ENCODE measurements around the gene TSACC.
A peak's percentile ranks its signal among the peaks of the same experiment; 100 is the strongest.
"Not testable (repeated sequence)": the region's sequence is repeated elsewhere in the genome, so short reads cannot be mapped to it uniquely, and the experiment has no call there.

Gene TSACC

GRCh38 chr1:156347331-156347730, 9.0 kb downstream of the TSACC start:
- no peak for DNase-seq

GRCh38 chr1:156352481-156352880, 14.2 kb downstream of the TSACC start:
- DNase-seq, result not testable (repeated sequence)

GRCh38 chr1:156356262-156356874, 18.0 kb downstream of the TSACC start:
- DNase-seq, result no peak

GRCh38 chr1:156356875-156357534, 18.7 kb downstream of the TSACC start:
- peak; percentile 73 for DNase-seq

- DNase-seq, result no peak
Measured at GRCh38 chr1:156357977-156358376, 19.7 kb downstream of the TSACC start.

DNA sequence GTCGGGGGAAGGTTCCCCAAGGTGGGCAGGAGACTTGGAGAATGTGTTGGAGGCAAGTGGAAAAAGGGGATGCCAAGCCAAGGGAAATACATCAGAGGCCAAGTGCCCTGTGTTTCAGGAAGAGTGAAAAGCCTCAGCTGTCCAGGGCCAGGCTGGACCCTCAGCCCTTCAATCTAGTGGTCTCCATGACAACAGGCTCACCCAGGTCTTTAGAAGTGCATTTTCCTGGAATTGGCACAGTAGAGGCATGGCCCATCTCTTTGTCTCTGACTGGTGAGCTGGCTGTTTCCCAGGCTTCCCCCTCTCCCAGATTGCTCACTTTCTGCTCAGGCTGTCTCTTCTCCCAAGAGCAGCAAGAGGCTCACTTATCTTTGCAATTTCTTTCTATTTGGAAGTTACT, 20.3 kb downstream of the TSACC start:
- no peak for DNase-seq

DNA sequence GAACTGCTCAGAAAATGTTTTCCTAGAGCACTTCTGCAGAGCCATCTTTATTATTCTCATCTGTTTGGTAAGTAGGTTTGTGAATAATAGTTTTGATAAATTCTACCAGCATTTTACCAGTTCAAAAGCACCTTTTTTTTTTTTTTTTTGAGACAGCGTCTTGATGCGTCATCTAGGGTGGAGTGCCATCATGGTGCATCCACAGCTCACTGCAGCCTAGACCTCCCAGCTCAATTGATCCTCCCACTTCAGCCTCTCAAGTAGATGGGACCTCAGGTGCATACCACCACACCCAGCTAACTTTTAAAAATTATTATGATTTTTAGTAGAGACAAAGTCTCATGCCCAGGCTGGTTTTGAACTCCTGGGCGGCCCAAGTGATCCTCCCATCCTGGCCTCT, 20.9 kb downstream of the TSACC start:
- no peak for DNase-seq

DNA sequence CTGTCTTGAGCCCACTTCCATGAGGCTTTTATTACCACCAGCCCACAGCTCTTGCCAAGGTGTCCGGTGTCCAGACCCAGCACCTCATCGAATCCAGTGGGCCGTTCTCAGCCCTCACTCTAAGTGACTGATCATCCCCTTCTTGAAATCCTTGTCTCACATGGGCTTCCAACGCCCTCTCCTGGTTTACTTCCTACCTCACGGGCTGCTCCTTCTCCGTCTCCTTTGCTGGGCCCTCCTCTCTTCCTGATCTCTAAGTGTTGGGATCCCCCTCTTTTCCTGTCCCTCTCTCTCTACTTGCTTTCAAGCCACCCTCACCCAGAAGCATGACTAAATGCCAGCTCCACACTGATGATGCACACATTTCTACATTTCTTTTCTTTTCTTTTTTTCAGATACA, 21.6 kb downstream of the TSACC start:
- no peak for DNase-seq

DNA sequence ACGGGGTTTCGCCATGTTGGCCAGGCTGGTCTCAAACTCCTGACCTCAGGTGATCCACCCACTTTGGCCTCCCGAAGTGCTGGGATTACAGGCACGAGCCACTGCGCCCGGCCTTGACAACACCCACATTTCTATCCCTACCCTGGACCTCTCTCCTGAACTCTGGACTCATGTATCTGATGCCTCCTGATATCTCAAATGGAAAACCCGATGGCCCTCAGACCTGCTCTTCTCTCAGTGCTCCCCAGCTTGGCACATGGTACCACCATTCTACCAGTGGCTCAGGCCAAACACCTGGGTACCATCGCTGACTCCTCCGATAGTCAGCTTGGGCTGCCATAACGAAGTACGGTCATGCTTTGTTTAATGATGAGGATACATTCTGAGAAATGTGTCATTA, 22.2 kb downstream of the TSACC start:
- no peak for DNase-seq

DNA sequence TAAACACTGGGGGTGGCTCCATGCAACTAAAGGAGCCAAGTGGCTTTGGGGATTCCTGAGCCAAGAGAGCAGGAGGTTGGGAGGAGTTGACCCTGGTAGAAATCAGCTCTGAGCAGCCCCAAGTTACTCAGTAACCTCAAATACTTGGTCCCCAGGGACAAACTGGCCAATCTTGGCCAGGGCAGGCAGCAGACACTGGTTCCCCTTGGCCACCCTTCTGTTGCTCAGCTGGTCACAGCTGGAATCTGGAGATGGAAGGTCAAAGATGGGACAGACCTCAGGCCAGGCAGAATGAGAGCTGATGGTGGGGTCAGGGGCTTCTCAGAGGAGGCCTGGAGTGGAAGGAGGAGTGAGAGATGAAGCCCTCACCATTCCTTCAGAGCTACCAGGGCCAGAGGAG, 27.4 kb downstream of the TSACC start:
- DNase-seq, result no peak

DNA sequence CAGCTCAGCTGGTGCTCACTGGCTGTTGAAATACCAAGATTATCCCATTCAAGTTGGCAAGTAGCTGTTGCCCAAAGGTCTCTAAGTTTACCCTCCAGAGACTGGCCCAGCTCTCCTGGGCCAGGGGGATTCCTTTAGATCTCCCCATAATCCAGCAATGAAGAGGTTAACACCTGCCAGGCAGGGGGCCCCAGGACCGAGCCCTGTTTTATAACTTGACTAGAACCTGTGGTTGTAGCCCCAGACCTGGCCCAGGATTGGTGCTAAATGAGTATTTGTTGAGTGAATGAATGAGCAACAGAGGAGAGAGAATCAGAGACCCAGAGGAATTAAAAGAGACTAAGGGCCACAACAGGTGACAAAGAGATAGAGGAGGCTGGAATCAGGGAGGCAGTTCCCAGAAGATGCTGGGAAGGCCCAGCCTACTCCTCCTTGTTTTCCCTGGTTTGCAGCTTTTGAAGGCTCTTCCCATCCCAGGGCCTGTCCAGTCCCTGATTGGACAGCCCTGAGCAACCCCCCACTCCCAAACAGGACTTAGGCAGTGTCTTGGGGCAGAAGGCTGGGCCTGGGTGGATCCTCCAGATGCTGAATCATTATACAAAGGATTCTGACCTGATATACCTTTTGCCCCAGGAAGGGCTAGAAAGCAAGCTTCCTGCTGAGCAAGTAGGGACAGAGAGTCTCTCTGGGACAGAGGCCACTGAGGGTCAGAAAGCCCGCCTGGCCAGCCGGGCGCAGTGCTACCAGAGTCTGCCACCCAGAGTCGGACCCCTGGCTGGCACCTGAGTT, 28.2 kb downstream of the TSACC start:
- no peak for DNase-seq

DNA sequence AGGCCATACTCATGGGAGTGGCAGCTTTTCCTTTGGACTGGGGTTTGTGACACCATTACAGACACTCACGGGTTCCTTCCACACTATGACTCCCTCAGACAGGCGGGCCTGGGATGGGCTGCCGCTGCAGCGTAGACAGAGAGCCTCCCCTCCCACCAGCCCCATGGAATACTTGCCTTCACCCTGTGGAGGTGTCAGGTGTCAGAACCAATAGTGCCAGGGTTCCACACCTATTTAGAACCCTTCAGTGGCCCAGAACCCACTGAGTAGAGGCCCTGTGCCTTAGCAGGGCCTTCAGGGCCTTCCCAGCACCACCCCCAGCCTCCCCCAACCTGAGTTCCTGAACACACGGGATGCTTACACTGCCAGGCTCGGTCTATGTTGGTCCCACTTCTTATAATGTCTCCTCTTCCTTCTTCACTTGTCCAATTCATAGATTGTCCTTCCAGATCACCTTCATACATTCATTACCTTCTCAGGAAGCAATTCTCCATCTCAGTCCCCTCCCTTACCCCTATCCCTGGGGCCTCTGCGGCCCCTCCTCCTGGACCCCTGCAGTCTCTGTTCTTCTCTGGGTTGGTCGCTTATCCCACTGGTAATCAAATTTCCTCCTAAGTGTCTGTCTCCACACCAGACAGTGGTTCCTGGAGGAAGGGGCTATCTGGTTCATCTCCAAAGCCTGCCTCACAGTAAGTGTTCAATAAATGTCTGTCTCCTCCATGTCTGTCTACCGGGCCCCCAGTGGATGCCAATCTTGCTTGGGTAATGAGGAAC, 29.2 kb downstream of the TSACC start:
- no peak for DNase-seq

DNA sequence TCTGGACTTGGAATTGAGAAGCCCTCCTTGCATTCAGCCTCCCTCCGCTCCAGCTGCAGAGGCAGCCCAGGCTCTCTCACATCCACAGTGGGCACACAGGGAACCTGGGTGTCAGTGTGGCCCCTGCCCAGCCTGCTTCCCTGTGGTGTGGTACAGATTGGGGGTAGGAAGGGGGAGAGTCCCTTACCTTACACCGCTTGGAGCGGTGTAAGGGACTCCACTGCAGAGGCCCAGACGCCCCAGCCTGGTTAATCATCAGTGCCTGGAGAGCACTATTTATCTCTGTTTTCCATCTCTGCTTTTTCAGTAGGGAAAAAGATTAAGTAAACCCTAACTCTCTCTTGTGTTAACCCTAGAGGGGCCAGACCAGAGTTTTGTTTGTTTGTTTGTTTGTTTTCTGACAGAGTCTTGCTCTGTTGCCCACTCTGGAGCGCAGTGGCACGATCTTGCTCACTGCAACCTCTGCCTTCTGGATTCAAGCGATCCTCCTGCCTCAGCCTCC, 29.9 kb downstream of the TSACC start:
- no peak for DNase-seq

DNA sequence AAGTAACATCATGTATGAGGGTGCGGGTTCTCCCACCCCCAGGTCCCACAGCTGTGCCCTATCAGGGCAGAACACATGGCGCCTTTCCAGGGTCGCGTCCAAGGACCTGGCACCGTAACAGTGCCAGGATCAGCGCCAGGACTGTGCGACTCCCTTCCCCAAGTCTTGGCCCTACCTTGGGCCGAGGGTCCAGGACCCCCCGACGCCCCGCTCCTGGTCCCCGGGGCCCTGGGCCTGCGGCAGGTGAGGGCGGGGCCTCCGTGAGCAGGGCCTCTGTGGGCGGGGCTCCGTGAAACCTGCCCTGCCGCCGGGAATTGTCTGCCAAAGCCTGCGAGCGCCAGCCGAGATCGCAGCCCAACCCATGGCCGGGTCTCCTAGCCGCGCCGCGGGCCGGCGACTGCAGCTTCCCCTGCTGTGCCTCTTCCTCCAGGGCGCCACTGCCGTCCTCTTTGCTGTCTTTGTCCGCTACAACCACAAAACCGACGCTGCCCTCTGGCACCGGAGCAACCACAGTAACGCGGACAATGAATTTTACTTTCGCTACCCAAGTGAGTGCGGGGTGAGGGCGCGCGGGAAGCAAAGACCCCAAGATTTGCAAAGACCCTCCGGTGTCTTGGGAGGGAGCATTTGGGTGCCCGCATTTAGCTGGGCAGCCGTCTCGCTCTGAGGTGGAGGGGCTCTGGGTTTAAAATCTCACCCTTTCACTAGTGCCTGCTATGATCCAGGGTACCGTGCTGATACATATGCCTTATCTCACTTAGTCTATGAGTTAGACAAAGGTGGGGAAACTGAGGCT, 30.8 kb downstream of the TSACC start, which contains the start of gene RHBG:
TSS of gene RHBG (plus strand) at position 323 of the 796 bp plus-strand sequence. CDS start at position 362, 39 bp downstream.
- peak; percentile 10 for DNase-seq

GRCh38 chr1:156369685-156370286, 31.5 kb downstream of the TSACC start:
- not testable (repeated sequence) for DNase-seq

DNA sequence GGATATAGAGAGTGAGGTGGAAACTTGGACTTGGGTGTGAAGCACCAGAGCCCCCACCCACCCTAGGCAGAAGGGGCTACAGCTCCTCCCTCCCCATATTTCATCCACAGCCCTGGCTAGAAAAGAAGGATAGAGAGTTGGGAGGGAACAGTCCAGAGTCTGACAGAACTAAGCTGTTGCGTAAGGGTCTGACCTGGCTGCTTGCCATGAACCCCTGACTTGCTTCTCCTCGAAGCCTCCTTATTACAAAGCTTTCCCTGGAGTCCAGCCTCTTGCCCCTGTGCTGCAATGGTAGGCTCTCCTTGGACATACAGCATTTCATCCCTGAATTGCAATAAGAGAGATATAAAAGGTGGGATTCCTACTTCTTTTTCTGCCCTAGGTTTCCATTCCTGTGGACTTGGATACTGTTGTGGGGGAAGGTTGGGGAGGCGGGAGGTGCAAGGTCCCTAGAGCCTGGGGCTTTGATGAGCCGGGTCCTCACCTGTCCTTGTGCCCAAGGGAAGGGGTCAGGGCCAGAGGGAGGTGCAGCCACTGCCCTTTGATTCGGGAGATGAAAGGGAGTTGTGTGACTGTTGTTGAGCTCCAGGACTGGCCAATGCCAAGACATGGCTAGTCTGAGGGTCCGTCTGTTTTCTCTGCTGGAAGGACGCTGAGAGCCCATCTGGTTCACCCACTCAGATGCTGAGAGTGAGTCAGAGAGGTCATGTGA, 33.4 kb downstream of the TSACC start:
- no peak for DNase-seq

- no peak for DNase-seq
Measured at GRCh38 chr1:156372265-156372586, 33.9 kb downstream of the TSACC start.

DNA sequence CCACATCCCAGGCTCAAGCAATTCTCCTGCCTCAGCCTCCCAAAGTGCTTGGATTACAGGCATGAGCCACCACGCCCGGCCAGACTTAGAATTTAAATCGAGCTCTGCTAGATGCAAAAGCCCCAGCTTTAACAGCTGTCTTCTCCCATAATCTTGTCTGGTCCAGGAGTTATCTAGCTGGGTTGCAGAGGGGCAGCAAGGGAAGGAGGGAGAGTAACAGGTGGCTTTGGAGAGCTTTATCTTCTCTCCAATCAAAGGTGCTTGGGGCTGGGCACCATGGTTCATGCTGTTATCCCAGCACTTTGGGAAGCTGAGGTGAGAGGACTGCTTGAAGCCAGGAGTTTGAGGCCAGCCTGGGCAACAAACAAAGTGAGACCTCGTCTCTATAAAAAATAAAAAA, 34.5 kb downstream of the TSACC start:
- DNase-seq, result no peak

- no peak for DNase-seq
Measured at GRCh38 chr1:156373546-156373945, 35.2 kb downstream of the TSACC start.

GRCh38 chr1:156376146-156376545, 37.8 kb downstream of the TSACC start:
- no peak for DNase-seq

Measured in CD4-positive, alpha-beta T cell treated with Interleukin-21 for 1 hour (primary cell).